Calu3 (cell line): ENCODE data around the gene ZNF554. TPM values are rescaled to one million over a fixed set of nuclear protein-coding genes. Genes with fewer than 3 reads are reported as not detected.

Source experiments
- BruUV-seq: library from RNA; stranded (reverse); fragments of 400-500 nt; replicated peaks from 2 replicates; lab custom pipeline; 2021; lab: Mats Ljungman, UMichigan
- CTCF ChIA-PET: fragments of 300-600 bp; sonication (Branson Sonifier 250); formaldehyde crosslinking; loops from one replicate; lab custom pipeline; 2022; ENCODE audit warnings: antibody characterized with exemption; lab: Charles Lee
- DNase-seq: peaks from one replicate; pipeline ENCODE4 v3.0.0; 2022
- H3K27ac Mint-ChIP-seq: one replicate; pipeline ENCODE4 v1.8.0; 2022; ENCODE audit warnings: mixed read lengths; ENCODE audit not compliant: unreplicated experiment
- H3K27me3 Mint-ChIP-seq: one replicate; pipeline ENCODE4 v1.8.0; 2022; ENCODE audit warnings: mixed read lengths; ENCODE audit not compliant: unreplicated experiment
- H3K36me3 Mint-ChIP-seq: one replicate; pipeline ENCODE4 v1.8.0; 2022; ENCODE audit warnings: mild to moderate bottlenecking, moderate library complexity, mixed read lengths; ENCODE audit not compliant: insufficient read depth, unreplicated experiment
- H3K4me1 Mint-ChIP-seq: one replicate; pipeline ENCODE4 v1.8.0; 2022; ENCODE audit warnings: mild to moderate bottlenecking, low read depth, mixed read lengths; ENCODE audit not compliant: unreplicated experiment
- H3K4me3 Mint-ChIP-seq: one replicate; pipeline ENCODE4 v1.8.0; 2022; ENCODE audit warnings: mild to moderate bottlenecking, low read depth, moderate library complexity, mixed read lengths; ENCODE audit not compliant: unreplicated experiment
- H3K9me3 Mint-ChIP-seq: one replicate; pipeline ENCODE4 v1.8.0; 2022; ENCODE audit warnings: low read depth, mixed read lengths; ENCODE audit not compliant: unreplicated experiment
- CTCF ChIP-seq: fragments of 200-600 bp; IDR thresholded peaks from one replicate; pipeline ENCODE4 v1.8.0; 2022; ENCODE audit warnings: antibody characterized with exemption; ENCODE audit not compliant: unreplicated experiment
- intact Hi-C: fragments of 100-400 bp; cut with micrococcal nuclease; formaldehyde crosslinking; loops from one replicate; pipeline ENCODE4 v1.10.0; 2022; ENCODE audit not compliant: unreplicated experiment
- total RNA-seq: library from RNA; stranded (reverse); gene quantifications from 2 replicates; pipeline ENCODE4 v1.2.3, GENCODE V29; 2022

The ZNF554 gene
- total RNA-seq, 1 experiment from 2014 or later, result 4.9 TPM

- H3K9me3 Mint-ChIP-seq, result peaks cover 6% of the 10 kb centered on the region
- DNase-seq, result no peak
- intact Hi-C loops, result no loop called here
- no peak overlapping the region for H3K27ac Mint-ChIP-seq
- no TSS peak for BruUV-seq
- TF ChIP-seq CTCF, result no peak
- H3K4me1 Mint-ChIP-seq, result no peaks in the 10 kb centered on the region
- H3K4me3 Mint-ChIP-seq, result no peak overlapping the region
- CTCF ChIA-PET, result no interaction called here
- H3K27me3 Mint-ChIP-seq, result no peaks in the 10 kb centered on the region
- H3K36me3 Mint-ChIP-seq, result peaks cover 24% of the 10 kb centered on the region
These were observed 28.9 kb downstream of the ZNF554 start for GRCh38 chr19:2848616-2849015.

GRCh38 chr19:2850256-2850925, 30.7 kb downstream of the ZNF554 start:
- CTCF ChIA-PET, result interaction anchor here (0.8 kb wide), 1 partner anchor 9 kb away, joined by 3 read pairs; the partner anchor contains the start of gene ZNF555
- no peaks in the 10 kb centered on the region for H3K27me3 Mint-ChIP-seq
- DNase-seq, result no peak
- no peak for TF ChIP-seq CTCF
- H3K4me3 Mint-ChIP-seq, result no peak overlapping the region
- no peak overlapping the region for H3K27ac Mint-ChIP-seq
- H3K4me1 Mint-ChIP-seq, result no peaks in the 10 kb centered on the region
- H3K9me3 Mint-ChIP-seq, result peaks cover 6% of the 10 kb centered on the region
- intact Hi-C loops, result no loop called here
- H3K36me3 Mint-ChIP-seq, result peaks cover 24% of the 10 kb centered on the region
- BruUV-seq, result no TSS peak

DNA sequence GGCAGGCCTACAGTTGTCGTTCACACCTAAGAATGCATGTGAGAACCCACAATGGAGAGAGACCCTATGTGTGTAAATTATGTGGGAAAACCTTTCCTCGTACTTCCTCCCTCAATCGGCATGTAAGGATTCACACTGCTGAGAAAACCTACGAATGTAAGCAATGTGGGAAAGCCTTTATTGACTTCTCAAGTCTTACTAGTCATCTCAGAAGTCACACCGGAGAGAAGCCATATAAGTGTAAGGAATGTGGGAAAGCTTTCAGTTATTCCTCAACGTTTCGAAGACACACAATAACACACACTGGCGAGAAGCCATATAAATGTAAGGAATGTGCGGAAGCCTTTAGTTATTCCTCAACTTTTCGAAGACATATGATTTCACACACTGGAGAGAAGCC, 32.9 kb downstream of the ZNF554 start:
- CTCF ChIA-PET, result no interaction called here
- DNase-seq, result no peak
- peaks cover 24% of the 10 kb centered on the region for H3K36me3 Mint-ChIP-seq
- H3K27me3 Mint-ChIP-seq, result no peaks in the 10 kb centered on the region
- BruUV-seq, result no TSS peak
- no peak overlapping the region for H3K4me3 Mint-ChIP-seq
- peaks cover 9% of the 10 kb centered on the region for H3K9me3 Mint-ChIP-seq
- no peaks in the 10 kb centered on the region for H3K4me1 Mint-ChIP-seq
- intact Hi-C loops, result no loop called here
- no peak overlapping the region for H3K27ac Mint-ChIP-seq
- no peak for TF ChIP-seq CTCF

DNA sequence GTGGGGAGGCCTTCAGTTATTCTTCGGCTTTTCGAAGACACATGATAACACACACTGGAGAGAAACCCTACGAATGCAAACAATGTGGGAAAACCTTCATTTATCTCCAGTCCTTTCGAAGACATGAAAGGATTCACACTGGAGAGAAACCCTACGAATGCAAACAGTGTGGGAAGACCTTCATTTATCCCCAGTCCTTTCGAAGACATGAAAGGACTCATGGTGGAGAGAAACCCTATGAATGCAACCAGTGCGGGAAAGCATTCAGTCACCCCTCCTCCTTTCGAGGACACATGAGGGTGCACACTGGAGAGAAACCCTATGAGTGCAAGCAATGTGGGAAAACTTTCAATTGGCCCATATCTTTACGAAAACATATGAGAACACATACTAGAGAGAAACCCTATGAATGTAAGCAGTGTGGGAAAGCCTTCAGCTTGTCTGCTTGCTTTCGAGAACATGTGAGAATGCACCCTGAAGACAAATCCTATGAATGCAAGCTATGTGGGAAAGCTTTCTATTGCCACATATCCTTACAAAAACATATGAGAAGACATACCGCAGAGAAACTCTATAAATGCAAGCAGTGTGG, 33.4 kb downstream of the ZNF554 start:
- DNase-seq, result no peak
- Mint-ChIP-seq H3K36me3 (peaks cover 24% of the 10 kb centered on the region), H3K27me3 (no peaks in the 10 kb centered on the region), H3K4me3 (no peak overlapping the region), H3K4me1 (no peaks in the 10 kb centered on the region), H3K9me3 (peaks cover 9% of the 10 kb centered on the region), H3K27ac (no peak overlapping the region)
- no peak for TF ChIP-seq CTCF
- intact Hi-C loops, result no loop called here
- CTCF ChIA-PET, result no interaction called here
- BruUV-seq, result no TSS peak
